GM12878 (cell line): ENCODE results near the gene ADGRL2.

Experiments
- CTCF ChIP-seq, 3 experiments: IDR thresholded peaks in 2 of 3; conservative IDR thresholded peaks in 1 of 3; 2 replicates each; pipeline ENCODE4 v1.5.1; 2011; ENCODE audit warnings: low read depth in 3 of 3, low read length in 3 of 3, mild to moderate bottlenecking in 3 of 3, control low read depth in 2 of 3, moderate library complexity in 2 of 3, inconsistent platforms in 1 of 3, mixed read lengths in 1 of 3; ENCODE audit not compliant: control insufficient read depth in 2 of 3, insufficient read depth in 1 of 3; ENCODE audit errors: extremely low read depth in 1 of 3
- MEF2A ChIP-seq: IDR thresholded peaks from 2 replicates; pipeline ENCODE4 v1.6.1; 2011; ENCODE audit warnings: low read depth, mild to moderate bottlenecking, low read length, moderate library complexity; ENCODE audit not compliant: insufficient read depth
- NBN ChIP-seq: fragments of 450-650 bp; IDR thresholded peaks from 2 replicates; pipeline ENCODE4 v1.6.1; 2016
- NFYB ChIP-seq: IDR thresholded peaks from 2 replicates; pipeline ENCODE4 v1.6.1; 2011; ENCODE audit warnings: low read depth, mild to moderate bottlenecking, low read length, improper control_type of control experiment, moderate library complexity; ENCODE audit not compliant: insufficient read depth
- NR2F1 ChIP-seq: fragments of 450-650 bp; conservative IDR thresholded peaks from 2 replicates; pipeline ENCODE4 v1.6.1; 2017; ENCODE audit warnings: mild to moderate bottlenecking
- SIX5 ChIP-seq: IDR thresholded peaks from 2 replicates; pipeline ENCODE4 v1.6.1; 2011; ENCODE audit warnings: mild to moderate bottlenecking, low read depth, low read length, moderate library complexity; ENCODE audit not compliant: severe bottlenecking
- SP1 ChIP-seq: IDR thresholded peaks from one replicate; pipeline ENCODE4 v1.6.1; 2011; ENCODE audit warnings: low read depth, low read length
- ZNF207 ChIP-seq: fragments of 450-650 bp; IDR thresholded peaks from 2 replicates; pipeline ENCODE4 v1.6.1; 2014; ENCODE audit warnings: antibody characterized with exemption, mild to moderate bottlenecking, borderline replicate concordance
- TF ChIP-seq, protein P1 (sequence below): IDR thresholded peaks from 2 replicates; pipeline ENCODE4 v1.6.1; 2011; ENCODE audit warnings: low read depth, low read length, improper control_type of control experiment, borderline replicate concordance

- TF ChIP-seq CTCF (IDR thresholded peaks at IDR 0.05 in 2 of 3, conservative IDR thresholded peaks at IDR 0.05 in 1 of 3; ENCODE audit: control insufficient read depth in 2 of 3, extremely low read depth in 1 of 3, insufficient read depth in 1 of 3, low read depth in 3 of 3, low read length in 3 of 3) (no peak), NFYB (no peak), SIX5 (no peak), ZNF207 (no peak), MEF2A (no peak), NR2F1 (no peak), NBN (no peak), SP1 (no peak)
- TF ChIP-seq, protein P1, sequence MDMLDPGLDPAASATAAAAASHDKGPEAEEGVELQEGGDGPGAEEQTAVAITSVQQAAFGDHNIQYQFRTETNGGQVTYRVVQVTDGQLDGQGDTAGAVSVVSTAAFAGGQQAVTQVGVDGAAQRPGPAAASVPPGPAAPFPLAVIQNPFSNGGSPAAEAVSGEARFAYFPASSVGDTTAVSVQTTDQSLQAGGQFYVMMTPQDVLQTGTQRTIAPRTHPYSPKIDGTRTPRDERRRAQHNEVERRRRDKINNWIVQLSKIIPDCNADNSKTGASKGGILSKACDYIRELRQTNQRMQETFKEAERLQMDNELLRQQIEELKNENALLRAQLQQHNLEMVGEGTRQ: no peak
Observed at GRCh38 chr1:81920245-81920740, 119.6 kb downstream of the ADGRL2 start.
